BJ (cell line): ENCODE measurements around the gene COL5A1. TPM values are rescaled to one million over a fixed set of nuclear protein-coding genes. Genes with fewer than 3 reads are reported as not detected.

Experiments
- CTCF ChIA-PET: fragments of 350-600 bp; formaldehyde crosslinking; extraction: SDS; loops from one replicate; lab custom pipeline; 2021; ENCODE audit warnings: antibody characterized with exemption, inconsistent platforms; lab: Yijun Ruan, JAX
- POLR2A ChIA-PET: fragments of 300-600 bp; sonication (Branson Sonifier 250); formaldehyde crosslinking; extraction: SDS; loops from one replicate; lab custom pipeline; 2021; ENCODE audit warnings: antibody characterized with exemption; lab: Charles Lee
- DNase-seq: peaks from one replicate; pipeline ENCODE4 v3.0.0-alpha.2; 2011; ENCODE audit warnings: low read depth
- H3K27me3 ChIP-seq: 2 replicates; pipeline ENCODE4 v1.6.0; 2011; ENCODE audit warnings: low read length; ENCODE audit not compliant: control insufficient read depth, insufficient read depth
- H3K36me3 ChIP-seq: 2 replicates; pipeline ENCODE4 v1.5.1; 2011; ENCODE audit warnings: low read length; ENCODE audit not compliant: control insufficient read depth, insufficient read depth
- H3K4me3 ChIP-seq: 2 replicates; pipeline ENCODE4 v1.5.1; 2011; ENCODE audit warnings: low read depth, mild to moderate bottlenecking, control low read depth, low read length
- polyA plus RNA-seq: library from polyadenylated mRNA; depleted of rRNA; stranded (reverse); fragments of >200 nt; gene quantifications from 2 replicates; pipeline ENCODE4 v1.2.3, GENCODE V29; 2011
- TF ChIP-seq, protein P1 (sequence below): IDR thresholded peaks from 2 replicates; pipeline ENCODE4 v1.5.1; 2011; ENCODE audit warnings: low read depth, mild to moderate bottlenecking, control low read depth, inconsistent platforms, low read length, moderate library complexity; ENCODE audit not compliant: insufficient read depth

Gene COL5A1
- polyA plus RNA-seq, 1 experiment, result 251 TPM

DNA sequence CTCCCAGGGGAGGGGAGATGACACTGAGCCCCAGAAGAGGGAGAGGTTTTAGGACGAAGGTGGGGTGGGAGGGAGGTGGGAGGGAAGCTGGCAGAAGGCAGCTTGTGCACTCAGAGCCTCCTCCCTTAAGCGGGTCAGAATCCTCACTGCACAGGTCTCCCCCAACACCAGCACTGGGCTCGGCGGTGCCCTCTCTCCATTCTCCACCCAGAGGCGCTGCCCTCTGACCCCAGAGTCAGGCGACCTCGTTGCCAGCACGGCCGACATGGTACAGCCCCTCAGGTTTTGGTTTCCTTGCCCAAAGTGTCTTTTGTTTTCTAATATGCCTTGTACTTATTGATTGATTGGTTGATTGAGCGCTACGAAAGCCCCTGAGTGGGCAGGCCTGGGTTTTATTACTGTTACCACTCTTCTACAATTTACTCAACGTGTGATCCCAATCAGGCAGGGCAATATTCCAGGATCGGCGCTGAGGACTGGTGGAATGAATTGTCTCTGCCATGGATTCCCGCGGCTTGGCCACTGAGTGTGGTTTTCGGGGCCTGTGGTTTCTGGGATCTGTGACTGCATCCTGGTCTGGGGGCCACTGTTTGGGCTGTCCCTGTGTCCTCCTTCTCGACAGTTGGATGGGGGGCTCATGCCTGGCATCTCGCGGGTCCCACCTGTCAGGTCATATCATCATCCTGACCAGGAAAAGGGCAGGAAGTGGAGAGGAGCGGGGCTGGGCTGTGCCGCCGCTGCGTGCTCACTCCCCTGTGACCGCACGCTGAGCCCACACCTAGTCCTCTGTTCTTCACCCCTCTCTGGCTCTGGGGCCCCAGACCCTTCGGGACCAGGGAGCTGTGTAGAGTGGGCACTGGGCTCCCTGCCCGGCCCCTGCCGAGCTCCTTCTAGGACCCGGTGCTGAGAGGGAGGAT is 229.4 kb downstream of the COL5A1 start:
- TF ChIP-seq, protein P1, sequence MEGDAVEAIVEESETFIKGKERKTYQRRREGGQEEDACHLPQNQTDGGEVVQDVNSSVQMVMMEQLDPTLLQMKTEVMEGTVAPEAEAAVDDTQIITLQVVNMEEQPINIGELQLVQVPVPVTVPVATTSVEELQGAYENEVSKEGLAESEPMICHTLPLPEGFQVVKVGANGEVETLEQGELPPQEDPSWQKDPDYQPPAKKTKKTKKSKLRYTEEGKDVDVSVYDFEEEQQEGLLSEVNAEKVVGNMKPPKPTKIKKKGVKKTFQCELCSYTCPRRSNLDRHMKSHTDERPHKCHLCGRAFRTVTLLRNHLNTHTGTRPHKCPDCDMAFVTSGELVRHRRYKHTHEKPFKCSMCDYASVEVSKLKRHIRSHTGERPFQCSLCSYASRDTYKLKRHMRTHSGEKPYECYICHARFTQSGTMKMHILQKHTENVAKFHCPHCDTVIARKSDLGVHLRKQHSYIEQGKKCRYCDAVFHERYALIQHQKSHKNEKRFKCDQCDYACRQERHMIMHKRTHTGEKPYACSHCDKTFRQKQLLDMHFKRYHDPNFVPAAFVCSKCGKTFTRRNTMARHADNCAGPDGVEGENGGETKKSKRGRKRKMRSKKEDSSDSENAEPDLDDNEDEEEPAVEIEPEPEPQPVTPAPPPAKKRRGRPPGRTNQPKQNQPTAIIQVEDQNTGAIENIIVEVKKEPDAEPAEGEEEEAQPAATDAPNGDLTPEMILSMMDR, result no peak
- ChIA-PET POLR2A (no interaction called here), CTCF (interaction anchor here (1.2 kb wide), 1 partner anchor 12 kb away, joined by 4 read pairs; no protein-coding TSS in a partner anchor)
- Histone ChIP-seq H3K27me3 (peaks cover 10% of the 10 kb centered on the region), H3K4me3 (no peak overlapping the region), H3K36me3 (no peaks in the 10 kb centered on the region)
- DNase-seq, result no peak

DNA sequence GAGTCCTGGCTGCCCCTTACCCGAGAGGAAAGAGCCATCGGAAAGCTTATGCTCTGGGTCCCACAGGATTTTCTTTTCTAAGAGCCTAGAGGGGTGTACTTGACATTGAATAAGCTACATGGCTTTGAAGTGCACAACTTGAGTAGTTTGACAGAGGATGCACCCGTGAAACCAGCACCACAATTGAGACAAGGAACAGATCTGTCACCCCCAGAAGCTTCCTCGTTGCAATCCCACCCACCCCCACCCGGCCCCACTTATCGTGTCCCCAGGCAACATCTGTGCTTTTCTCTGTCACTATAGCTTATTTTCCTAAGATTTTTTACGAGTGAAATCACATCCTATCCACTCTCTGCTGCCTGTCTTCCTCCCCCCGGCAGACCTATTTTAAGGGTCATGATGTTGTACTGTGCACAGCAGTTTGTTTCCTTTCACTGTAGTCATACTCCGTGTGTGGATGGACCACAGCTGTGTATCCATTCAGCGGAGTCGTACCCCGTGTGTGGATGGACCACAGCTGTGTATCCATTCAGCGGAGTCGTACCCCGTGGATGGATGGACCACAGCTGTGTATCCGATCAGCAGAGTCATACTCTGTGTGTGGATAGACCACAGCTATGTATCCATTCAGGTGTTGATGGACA is 230.2 kb downstream of the COL5A1 start:
- ChIA-PET POLR2A (no interaction called here), CTCF (interaction anchor here (1.2 kb wide), 1 partner anchor 11 kb away, joined by 4 read pairs; no protein-coding TSS in a partner anchor)
- no peaks in the 10 kb centered on the region for H3K36me3 ChIP-seq
- H3K4me3 ChIP-seq, result no peak overlapping the region
- no peak for DNase-seq
- TF ChIP-seq, protein P1, result no peak
- peaks cover 10% of the 10 kb centered on the region for H3K27me3 ChIP-seq

DNA sequence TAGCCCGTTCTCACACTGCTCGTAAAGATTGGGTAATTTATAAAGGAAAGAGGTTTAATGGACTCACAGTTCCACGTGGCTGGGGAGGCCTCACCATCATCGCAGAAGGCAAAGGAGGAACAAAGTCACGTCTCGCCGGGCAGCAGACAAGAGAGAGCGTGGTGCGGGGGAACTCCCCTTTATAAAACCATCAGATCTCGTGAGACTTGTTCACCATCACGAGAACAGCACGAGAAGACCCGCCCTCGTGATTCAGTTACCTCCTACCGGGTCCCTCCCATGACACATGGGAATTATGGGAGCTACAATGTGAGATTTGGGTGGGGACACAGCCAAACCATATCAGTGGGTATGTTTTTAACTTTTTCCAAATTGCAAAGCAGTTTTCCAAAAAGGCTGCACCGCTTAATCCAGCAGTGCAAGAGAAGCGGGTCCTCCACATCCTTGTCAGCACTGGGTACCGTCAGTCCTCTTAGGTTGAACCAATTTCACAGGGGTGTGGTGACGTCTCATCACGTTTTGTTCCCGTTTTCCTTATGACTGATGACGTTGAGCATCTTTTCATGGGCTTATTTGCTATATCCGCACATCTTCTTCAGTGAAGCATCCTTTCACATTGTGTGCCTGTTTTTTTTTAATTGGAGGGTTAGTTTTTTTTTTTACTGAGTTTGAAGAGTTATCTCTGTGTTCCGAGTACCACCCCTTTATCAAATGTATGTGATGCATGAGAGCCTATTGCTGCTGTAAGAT is 231.1 kb downstream of the COL5A1 start:
- no peak for DNase-seq
- TF ChIP-seq, protein P1, result no peak
- CTCF ChIA-PET, result interaction anchor here (1.2 kb wide), 1 partner anchor 10 kb away, joined by 4 read pairs; no protein-coding TSS in a partner anchor
- H3K27me3 ChIP-seq, result peaks cover 10% of the 10 kb centered on the region
- POLR2A ChIA-PET, result no interaction called here
- H3K4me3 ChIP-seq, result no peak overlapping the region
- no peaks in the 10 kb centered on the region for H3K36me3 ChIP-seq

DNA sequence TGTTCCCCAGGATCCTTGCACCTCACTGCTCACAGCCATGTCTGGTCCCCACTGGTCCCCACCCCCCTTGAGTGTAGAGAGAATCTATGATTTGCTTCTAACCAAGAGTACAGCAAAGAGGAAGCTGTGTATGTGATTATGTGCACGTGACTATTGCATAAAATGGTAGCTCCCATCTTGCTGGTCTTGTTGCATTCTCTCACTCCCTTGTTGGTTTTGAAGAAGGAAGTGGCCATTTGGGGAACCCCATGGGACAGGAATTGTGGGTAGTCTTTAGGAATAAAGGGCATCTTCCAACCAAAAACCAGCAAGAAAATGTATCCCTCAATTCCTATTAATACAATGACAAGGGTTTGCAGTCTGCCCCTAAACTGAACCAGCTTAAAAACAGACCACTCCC is 233.8 kb downstream of the COL5A1 start:
- POLR2A ChIA-PET, result no interaction called here
- no peaks in the 10 kb centered on the region for H3K36me3 ChIP-seq
- DNase-seq, result no peak
- CTCF ChIA-PET, result interaction anchor here (0.9 kb wide), 1 partner anchor 17 kb away, joined by 3 read pairs; no protein-coding TSS in a partner anchor
- no peak overlapping the region for H3K4me3 ChIP-seq
- H3K27me3 ChIP-seq, result peaks cover 11% of the 10 kb centered on the region
- TF ChIP-seq, protein P1, result no peak
